ENCODE data around the gene MAGEA8. TPM values are rescaled to one million over a fixed set of nuclear protein-coding genes. Genes with fewer than 3 reads are reported as not detected.
"Not testable (repeated sequence)": the region's sequence is repeated elsewhere in the genome, so short reads cannot be mapped to it uniquely, and the experiment has no call there.

Gene MAGEA8
- total RNA-seq, 1 experiment from 2014 or later = not detected

- H3K36me3 Mint-ChIP-seq (ENCODE audit: insufficient read depth, unreplicated experiment) = no peaks in the 10 kb centered on the region
- no peak overlapping the region for H3K4me3 Mint-ChIP-seq (ENCODE audit: low read depth, unreplicated experiment)
- no peak for TF ChIP-seq CTCF (IDR thresholded peaks at IDR 0.05; ENCODE audit: unreplicated experiment)
- H3K27me3 Mint-ChIP-seq (ENCODE audit: unreplicated experiment) = no peaks in the 10 kb centered on the region
- intact Hi-C loops (cut with micrococcal nuclease; ENCODE audit: unreplicated experiment) = no loop called here
- H3K4me1 Mint-ChIP-seq (ENCODE audit: low read depth, unreplicated experiment) = peaks cover 14% of the 10 kb centered on the region
- no peak overlapping the region for H3K27ac Mint-ChIP-seq (ENCODE audit: unreplicated experiment)
- DNase-seq = no peak
- CTCF ChIA-PET = no interaction called here
- no peaks in the 10 kb centered on the region for H3K9me3 Mint-ChIP-seq (ENCODE audit: low read depth, unreplicated experiment)
- BruUV-seq (replicated peaks) = no TSS peak
Measured at GRCh38 chrX:149877157-149877556, 3.8 kb upstream of the MAGEA8 start.

- TF ChIP-seq CTCF (IDR thresholded peaks at IDR 0.05; ENCODE audit: unreplicated experiment) = no peak
- no peak overlapping the region for H3K4me3 Mint-ChIP-seq (ENCODE audit: low read depth, unreplicated experiment)
- H3K36me3 Mint-ChIP-seq (ENCODE audit: insufficient read depth, unreplicated experiment) = no peaks in the 10 kb centered on the region
- H3K4me1 Mint-ChIP-seq (ENCODE audit: low read depth, unreplicated experiment) = peaks cover 14% of the 10 kb centered on the region
- CTCF ChIA-PET = no interaction called here
- no peaks in the 10 kb centered on the region for H3K9me3 Mint-ChIP-seq (ENCODE audit: low read depth, unreplicated experiment)
- H3K27me3 Mint-ChIP-seq (ENCODE audit: unreplicated experiment) = no peaks in the 10 kb centered on the region
- BruUV-seq (replicated peaks) = no TSS peak
- no peak for DNase-seq
- intact Hi-C loops (cut with micrococcal nuclease; ENCODE audit: unreplicated experiment) = no loop called here
- no peak overlapping the region for H3K27ac Mint-ChIP-seq (ENCODE audit: unreplicated experiment)
Measured at GRCh38 chrX:149877636-149878035, 3.3 kb upstream of the MAGEA8 start.

- H3K4me3 Mint-ChIP-seq (ENCODE audit: low read depth, unreplicated experiment); H3K4me1 Mint-ChIP-seq (ENCODE audit: low read depth, unreplicated experiment); DNase-seq; intact Hi-C loops (cut with micrococcal nuclease; ENCODE audit: unreplicated experiment); H3K36me3 Mint-ChIP-seq (ENCODE audit: insufficient read depth, unreplicated experiment); H3K9me3 Mint-ChIP-seq (ENCODE audit: low read depth, unreplicated experiment); H3K27ac Mint-ChIP-seq (ENCODE audit: unreplicated experiment); H3K27me3 Mint-ChIP-seq (ENCODE audit: unreplicated experiment); BruUV-seq (replicated peaks); CTCF ChIA-PET: not testable (repeated sequence)
Measured at GRCh38 chrX:149890828-149891227, 9.8 kb downstream of the MAGEA8 start.

GRCh38 chrX:149898554-149898953 lies 17.6 kb downstream of the MAGEA8 start:
- no peak for TF ChIP-seq CTCF (IDR thresholded peaks at IDR 0.05; ENCODE audit: unreplicated experiment)
- CTCF ChIA-PET = interaction anchor here (0.7 kb wide), 1 partner anchor 558 kb away, joined by 6 read pairs; no protein-coding TSS in a partner anchor
- H3K4me3 Mint-ChIP-seq (ENCODE audit: low read depth, unreplicated experiment) = no peak overlapping the region
- intact Hi-C loops (cut with micrococcal nuclease; ENCODE audit: unreplicated experiment) = no loop called here
- H3K27ac Mint-ChIP-seq (ENCODE audit: unreplicated experiment) = no peak overlapping the region
- no TSS peak for BruUV-seq (replicated peaks)
- H3K27me3 Mint-ChIP-seq (ENCODE audit: unreplicated experiment) = peaks cover 14% of the 10 kb centered on the region
- no peak for DNase-seq
- H3K9me3 Mint-ChIP-seq (ENCODE audit: low read depth, unreplicated experiment) = peaks cover 3% of the 10 kb centered on the region
- no peaks in the 10 kb centered on the region for H3K4me1 Mint-ChIP-seq (ENCODE audit: low read depth, unreplicated experiment)
- no peaks in the 10 kb centered on the region for H3K36me3 Mint-ChIP-seq (ENCODE audit: insufficient read depth, unreplicated experiment)

GRCh38 chrX:149903889-149904748 lies 23.1 kb downstream of the MAGEA8 start:
- H3K4me3 Mint-ChIP-seq (ENCODE audit: low read depth, unreplicated experiment) = no peak overlapping the region
- no peak for DNase-seq
- CTCF ChIA-PET = interaction anchor here (1.0 kb wide), 1 partner anchor 34 kb away, joined by 3 read pairs; the partner anchor contains the start of gene EOLA2

More at GRCh38 chrX:149903889-149904748, 23.1 kb downstream of the MAGEA8 start:
- peaks cover 5% of the 10 kb centered on the region for H3K27me3 Mint-ChIP-seq (ENCODE audit: unreplicated experiment)
- BruUV-seq (replicated peaks) = no TSS peak
- H3K4me1 Mint-ChIP-seq (ENCODE audit: low read depth, unreplicated experiment) = no peaks in the 10 kb centered on the region
- intact Hi-C loops (cut with micrococcal nuclease; ENCODE audit: unreplicated experiment) = no loop called here
- H3K36me3 Mint-ChIP-seq (ENCODE audit: insufficient read depth, unreplicated experiment) = no peaks in the 10 kb centered on the region
- no peak overlapping the region for H3K27ac Mint-ChIP-seq (ENCODE audit: unreplicated experiment)
- TF ChIP-seq CTCF (IDR thresholded peaks at IDR 0.05; ENCODE audit: unreplicated experiment) = no peak
- H3K9me3 Mint-ChIP-seq (ENCODE audit: low read depth, unreplicated experiment) = no peaks in the 10 kb centered on the region

Data from Calu3 (cell line).